Stimulated activated CD4-positive, alpha-beta T cell treated with anti-CD3 and anti-CD28 coated beads, Interleukin-2, amount 100 ng/mL, for 48 hours (primary cell): Measurements from ENCODE around the gene SCNN1A.

Source experiments
- DNase-seq, 2 donors: peaks; one replicate each; pipeline ENCODE4 v3.0.0-alpha.2; 2020

SCNN1A gene

GRCh38 chr12:6330999-6331714, 44.2 kb downstream of the SCNN1A start:
- no peak for DNase-seq

- DNase-seq, result no peak
These were observed 45.2 kb downstream of the SCNN1A start for GRCh38 chr12:6330192-6330591.

- no peak for DNase-seq
These were observed 45.7 kb downstream of the SCNN1A start for GRCh38 chr12:6329703-6330064.

- DNase-seq, result no peak
These were observed 46.2 kb downstream of the SCNN1A start for GRCh38 chr12:6328945-6329702.

- no peak for DNase-seq
These were observed 47.2 kb downstream of the SCNN1A start for GRCh38 chr12:6328045-6328779.

GRCh38 chr12:6327229-6328041, 47.9 kb downstream of the SCNN1A start:
- DNase-seq, result no peak

- no peak for DNase-seq
These were observed 48.8 kb downstream of the SCNN1A start for GRCh38 chr12:6326316-6327228.

GRCh38 chr12:6324936-6325750, 50.2 kb downstream of the SCNN1A start:
- DNase-seq, result no peak

- DNase-seq, result no peak
These were observed 51.2 kb downstream of the SCNN1A start for GRCh38 chr12:6323995-6324711.

- DNase-seq, result no peak
These were observed 51.9 kb downstream of the SCNN1A start for GRCh38 chr12:6323340-6323994.

GRCh38 chr12:6322969-6323339, 52.4 kb downstream of the SCNN1A start:
- no peak for DNase-seq

- no peak for DNase-seq
These were observed 53.0 kb downstream of the SCNN1A start for GRCh38 chr12:6322352-6322751.

GRCh38 chr12:6321905-6322304, 53.5 kb downstream of the SCNN1A start:
- DNase-seq, result no peak

- no peak for DNase-seq
These were observed 55.9 kb downstream of the SCNN1A start for GRCh38 chr12:6319446-6319845.

GRCh38 chr12:6318440-6318879, 56.9 kb downstream of the SCNN1A start:
- DNase-seq, result no peak

- no peak for DNase-seq
These were observed 57.5 kb downstream of the SCNN1A start for GRCh38 chr12:6317693-6318439.

- DNase-seq, result no peak
These were observed 58.3 kb downstream of the SCNN1A start for GRCh38 chr12:6316921-6317692.
